Activated CD8-positive, alpha-beta memory T cell treated with anti-CD3 and anti-CD28 coated beads, Interleukin-2, amount 50 U/mL, for 1 hour (primary cell): ENCODE measurements around the gene TRIM33.

ENCODE experiments used
- DNase-seq: peaks from one replicate; pipeline ENCODE4 v3.0.0-alpha.2; 2020; ENCODE audit errors: extremely low read depth

TRIM33 gene

DNA sequence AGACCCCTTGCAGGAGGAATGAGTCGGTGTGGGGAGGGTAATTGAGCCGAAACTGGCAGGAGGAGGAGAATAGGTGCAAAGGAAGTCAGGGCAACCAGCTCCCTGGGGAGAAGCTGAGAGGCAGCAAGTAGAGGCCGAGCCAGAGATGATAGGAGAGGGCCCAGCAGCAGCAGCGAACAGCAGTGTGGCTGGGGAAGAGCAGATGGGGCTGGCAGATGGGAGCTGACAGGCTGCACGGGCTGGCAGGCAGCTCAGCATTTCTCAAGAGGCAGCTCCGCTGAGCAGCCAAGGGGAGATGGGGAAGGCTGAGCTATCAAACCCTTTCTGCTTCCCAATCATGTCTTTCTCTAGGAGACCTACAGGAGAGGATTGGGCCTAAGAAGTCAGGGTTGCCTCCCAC, 158.2 kb downstream of the TRIM33 start:
- no peak for DNase-seq

DNA sequence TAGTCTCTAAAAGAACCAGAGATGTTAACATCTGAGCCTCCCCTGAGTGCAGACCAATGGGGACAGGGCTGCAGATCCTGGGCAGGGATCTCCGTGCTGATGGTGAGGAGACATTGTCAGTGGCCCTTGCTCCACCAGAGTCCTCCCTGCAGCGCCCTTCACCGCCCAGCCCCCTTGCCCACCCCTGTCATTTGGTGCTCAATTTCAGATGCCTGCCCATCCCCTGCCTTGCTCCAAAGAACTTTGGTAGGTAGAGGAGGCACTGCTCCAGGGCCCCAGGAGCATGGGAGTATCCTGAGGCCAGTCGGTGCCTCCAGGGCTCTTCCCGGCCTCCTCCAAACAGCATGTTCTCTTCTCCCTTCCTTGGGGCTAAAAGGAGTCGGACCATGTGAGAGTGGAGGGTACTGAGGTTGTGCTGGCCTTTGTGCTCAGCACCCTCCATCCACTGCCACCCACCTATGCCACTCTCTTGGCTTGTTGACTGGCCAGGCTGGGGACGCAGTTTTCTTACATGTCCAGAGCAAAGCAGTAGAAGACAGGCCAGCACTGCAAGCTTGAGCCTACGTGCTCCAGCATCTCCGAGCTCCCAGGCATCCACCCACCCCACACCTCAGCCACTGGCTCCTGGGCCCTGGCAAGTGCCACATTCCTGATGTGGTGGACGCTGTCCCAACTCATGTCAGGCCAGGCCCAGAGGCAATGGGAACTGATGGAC, 160.1 kb downstream of the TRIM33 start:
- no peak for DNase-seq

DNA sequence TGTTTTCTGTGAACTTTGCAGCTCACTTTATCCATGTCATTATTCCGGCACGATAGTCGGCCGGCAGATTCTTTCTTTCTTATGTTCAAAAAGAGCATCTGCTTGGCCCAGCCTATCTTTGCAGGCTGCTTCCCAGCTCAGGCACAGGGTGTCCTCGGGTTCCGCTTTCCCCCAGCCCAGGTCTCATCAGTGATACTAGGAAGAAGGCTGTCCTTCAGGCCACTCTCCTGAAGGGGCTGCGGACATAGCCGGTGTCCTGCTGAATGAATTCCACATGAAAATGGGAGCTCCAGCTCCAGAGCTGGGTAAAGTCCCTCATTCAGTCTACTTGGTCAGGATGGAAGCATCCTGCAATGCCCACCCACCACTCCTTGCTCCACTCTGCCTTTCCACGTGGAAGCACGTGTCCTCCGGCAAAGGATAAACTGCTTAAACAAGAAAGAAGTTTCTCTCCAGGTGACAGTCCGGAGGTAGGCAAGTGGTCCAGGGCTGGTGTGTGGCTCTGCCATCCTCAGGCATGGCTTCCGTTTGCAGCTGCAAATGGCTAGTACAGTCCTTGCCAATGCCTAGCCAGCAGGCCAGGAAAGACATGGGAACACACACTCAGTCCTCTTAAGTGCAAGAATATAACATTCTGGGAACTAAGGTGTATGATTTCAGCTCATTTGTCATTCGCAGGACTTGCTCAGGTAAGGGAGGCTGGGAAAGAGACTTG, 161.0 kb downstream of the TRIM33 start:
- DNase-seq, result no peak

DNA sequence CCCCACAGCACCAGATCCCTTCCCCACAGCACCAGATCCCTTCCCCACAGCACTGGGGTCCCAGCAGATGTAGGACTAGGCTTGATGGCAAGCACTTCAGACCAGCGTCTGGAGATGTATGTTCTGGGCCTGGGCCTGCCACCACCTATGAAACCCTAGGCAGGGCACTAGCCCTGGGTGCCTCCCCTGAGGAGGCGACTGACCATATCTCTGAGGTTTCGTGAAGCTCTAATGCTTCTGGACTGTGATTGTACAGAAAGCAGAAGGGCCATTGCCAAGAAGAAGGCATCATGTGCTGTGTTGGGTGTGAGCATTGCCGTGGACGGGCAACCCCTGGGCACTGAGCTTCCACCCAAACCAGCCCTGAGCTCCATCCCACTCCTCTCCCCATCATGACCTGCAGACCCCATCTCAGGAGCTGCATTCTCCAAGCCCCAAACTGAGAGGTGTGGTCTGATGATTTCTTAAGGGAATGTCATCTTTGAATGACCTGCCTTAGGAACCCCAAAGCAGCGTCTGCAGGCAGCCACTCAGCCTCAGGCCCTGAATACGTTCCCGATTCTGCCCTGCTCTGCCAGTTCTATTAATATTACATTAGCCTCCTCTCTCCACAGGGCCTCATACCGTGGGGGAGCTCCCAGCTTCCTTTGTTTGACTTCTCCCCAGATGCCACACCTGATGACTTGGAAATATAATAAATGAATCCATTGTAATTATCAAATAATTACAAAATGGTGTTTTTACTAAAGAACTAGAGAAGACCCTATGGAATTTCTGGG, 163.4 kb downstream of the TRIM33 start:
- DNase-seq, result no peak

DNA sequence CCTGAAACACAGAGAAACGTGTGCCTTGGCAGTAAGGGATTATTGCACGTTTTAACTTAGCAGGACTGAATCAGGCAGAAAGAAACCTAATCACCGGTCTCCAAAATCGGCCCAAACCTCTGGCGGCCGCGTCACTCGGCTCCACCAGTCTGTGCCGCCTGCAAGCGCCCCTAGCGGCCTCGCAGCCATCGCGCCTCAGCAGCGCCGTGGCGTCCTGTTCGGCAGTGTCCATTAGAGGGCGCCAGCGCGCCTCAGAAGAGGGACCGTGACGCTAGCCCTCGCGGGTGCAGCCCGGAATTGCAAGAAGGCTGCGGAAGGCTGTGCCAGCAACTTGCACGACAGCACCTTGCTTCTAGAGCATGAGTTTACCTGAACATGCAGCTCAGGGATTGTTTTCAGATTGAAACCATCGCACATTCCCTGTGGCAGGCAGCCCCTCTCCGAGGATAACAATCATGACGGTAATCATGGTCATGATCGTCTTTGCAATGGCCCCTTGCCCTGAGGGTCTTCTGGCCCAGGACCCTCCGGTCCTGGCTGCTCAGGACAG, 164.4 kb downstream of the TRIM33 start:
- DNase-seq, result peak; percentile 87

DNA sequence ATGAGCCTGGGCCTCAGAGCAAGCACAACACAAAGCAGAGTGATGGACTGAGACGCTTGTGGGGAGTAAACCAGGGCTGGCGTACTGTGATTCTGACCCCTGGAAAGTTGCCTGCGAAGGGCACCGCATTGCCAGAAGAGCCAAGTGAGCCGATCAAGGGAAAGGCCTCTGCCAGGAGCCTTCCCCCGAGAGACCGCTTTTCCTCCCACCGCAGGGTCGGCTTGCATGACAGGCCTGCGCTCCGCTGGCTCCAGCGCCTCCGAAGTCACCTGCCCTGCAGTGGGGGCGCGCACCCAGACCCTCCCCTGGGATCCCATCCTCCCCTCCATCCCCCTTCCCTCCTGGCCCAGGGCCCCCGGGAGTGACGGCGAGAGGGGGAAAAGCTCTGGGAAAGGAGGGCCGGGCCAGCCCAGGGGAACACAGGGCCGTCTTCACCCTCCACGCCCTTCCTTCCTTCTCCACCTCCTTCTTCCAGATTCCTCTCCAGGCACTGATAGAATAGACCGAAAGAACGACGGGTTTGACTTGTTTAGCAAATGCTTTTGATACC, 165.0 kb downstream of the TRIM33 start:
- no peak for DNase-seq

- no peak for DNase-seq
These were observed 166.3 kb downstream of the TRIM33 start for GRCh38 chr1:114344656-114345055.
